ENCODE measurements around the gene CCDC201.

Gene CCDC201

DNA sequence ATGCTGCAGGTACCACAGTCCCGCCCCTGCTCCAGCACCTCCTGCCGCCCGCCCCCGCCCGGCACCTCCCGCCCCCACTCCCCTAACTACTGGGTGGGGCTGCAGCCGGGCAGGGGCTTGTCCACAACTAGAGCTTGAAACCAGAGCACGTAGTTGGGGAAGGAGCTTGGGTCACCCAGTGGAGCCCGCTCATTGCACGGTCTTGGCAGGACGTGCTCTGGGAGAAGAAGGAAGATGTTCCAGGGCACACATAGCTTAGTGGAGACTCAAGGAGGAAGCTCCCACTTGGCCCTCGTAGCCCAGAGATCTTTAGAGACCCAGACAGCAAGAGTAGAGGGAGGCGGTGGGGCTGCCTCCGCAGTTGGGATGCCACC is 16.1 kb upstream of the CCDC201 start:
- TF ChIP-seq TAF1 (IDR thresholded peaks at IDR 0.05; ENCODE audit: borderline replicate concordance, insufficient read depth, low read length), result no peak
- TF ChIP-seq POLR2AphosphoS5 (IDR thresholded peaks at IDR 0.05; ENCODE audit: low read depth, low read length), result no peak
- TF ChIP-seq, protein P1, sequence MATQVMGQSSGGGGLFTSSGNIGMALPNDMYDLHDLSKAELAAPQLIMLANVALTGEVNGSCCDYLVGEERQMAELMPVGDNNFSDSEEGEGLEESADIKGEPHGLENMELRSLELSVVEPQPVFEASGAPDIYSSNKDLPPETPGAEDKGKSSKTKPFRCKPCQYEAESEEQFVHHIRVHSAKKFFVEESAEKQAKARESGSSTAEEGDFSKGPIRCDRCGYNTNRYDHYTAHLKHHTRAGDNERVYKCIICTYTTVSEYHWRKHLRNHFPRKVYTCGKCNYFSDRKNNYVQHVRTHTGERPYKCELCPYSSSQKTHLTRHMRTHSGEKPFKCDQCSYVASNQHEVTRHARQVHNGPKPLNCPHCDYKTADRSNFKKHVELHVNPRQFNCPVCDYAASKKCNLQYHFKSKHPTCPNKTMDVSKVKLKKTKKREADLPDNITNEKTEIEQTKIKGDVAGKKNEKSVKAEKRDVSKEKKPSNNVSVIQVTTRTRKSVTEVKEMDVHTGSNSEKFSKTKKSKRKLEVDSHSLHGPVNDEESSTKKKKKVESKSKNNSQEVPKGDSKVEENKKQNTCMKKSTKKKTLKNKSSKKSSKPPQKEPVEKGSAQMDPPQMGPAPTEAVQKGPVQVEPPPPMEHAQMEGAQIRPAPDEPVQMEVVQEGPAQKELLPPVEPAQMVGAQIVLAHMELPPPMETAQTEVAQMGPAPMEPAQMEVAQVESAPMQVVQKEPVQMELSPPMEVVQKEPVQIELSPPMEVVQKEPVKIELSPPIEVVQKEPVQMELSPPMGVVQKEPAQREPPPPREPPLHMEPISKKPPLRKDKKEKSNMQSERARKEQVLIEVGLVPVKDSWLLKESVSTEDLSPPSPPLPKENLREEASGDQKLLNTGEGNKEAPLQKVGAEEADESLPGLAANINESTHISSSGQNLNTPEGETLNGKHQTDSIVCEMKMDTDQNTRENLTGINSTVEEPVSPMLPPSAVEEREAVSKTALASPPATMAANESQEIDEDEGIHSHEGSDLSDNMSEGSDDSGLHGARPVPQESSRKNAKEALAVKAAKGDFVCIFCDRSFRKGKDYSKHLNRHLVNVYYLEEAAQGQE (IDR thresholded peaks at IDR 0.05; ENCODE audit: insufficient read depth in 1 of 2, low read depth in 2 of 2, low read length in 2 of 2), result no peak
- no peak for TF ChIP-seq FOXP2 (optimal IDR thresholded peaks at IDR 0.05; ENCODE audit: borderline replicate concordance, extremely low read depth, extremely low read length, insufficient read depth)
- no peak for TF ChIP-seq SIN3A (IDR thresholded peaks at IDR 0.05; ENCODE audit: borderline replicate concordance, insufficient read depth, low read length)

DNA sequence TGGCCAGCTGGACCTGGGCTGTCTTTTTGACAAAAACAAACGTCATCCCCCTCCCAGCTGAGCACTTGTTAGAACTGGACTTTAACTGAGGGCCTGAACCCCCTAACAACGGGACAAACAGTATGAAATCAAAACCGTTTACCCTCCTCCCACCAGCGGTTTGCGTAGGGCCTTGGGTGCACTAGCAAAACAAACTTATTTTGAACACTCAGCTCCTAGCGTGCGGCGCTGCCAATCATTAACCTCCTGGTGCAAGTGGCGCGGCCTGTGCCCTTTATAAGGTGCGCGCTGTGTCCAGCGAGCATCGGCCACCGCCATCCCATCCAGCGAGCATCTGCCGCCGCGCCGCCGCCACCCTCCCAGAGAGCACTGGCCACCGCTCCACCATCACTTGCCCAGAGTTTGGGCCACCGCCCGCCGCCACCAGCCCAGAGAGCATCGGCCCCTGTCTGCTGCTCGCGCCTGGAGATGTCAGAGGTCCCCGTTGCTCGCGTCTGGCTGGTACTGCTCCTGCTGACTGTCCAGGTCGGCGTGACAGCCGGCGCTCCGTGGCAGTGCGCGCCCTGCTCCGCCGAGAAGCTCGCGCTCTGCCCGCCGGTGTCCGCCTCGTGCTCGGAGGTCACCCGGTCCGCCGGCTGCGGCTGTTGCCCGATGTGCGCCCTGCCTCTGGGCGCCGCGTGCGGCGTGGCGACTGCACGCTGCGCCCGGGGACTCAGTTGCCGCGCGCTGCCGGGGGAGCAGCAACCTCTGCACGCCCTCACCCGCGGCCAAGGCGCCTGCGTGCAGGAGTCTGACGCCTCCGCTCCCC is 15.5 kb upstream of the CCDC201 start, which contains the start of gene IGFBP1:
Gene IGFBP1 (plus strand): TSS at position 304 of the 808 bp plus-strand sequence. CDS start 165 bp downstream, at position 469.
- no peak for TF ChIP-seq FOXP2 (optimal IDR thresholded peaks at IDR 0.05; ENCODE audit: borderline replicate concordance, extremely low read depth, extremely low read length, insufficient read depth)
- no peak for TF ChIP-seq TAF1 (IDR thresholded peaks at IDR 0.05; ENCODE audit: borderline replicate concordance, insufficient read depth, low read length)
- TF ChIP-seq, protein P1 (IDR thresholded peaks at IDR 0.05; ENCODE audit: insufficient read depth in 1 of 2, low read depth in 2 of 2, low read length in 2 of 2), result no peak
- no peak for TF ChIP-seq POLR2AphosphoS5 (IDR thresholded peaks at IDR 0.05; ENCODE audit: low read depth, low read length)
- no peak for TF ChIP-seq SIN3A (IDR thresholded peaks at IDR 0.05; ENCODE audit: borderline replicate concordance, insufficient read depth, low read length)

DNA sequence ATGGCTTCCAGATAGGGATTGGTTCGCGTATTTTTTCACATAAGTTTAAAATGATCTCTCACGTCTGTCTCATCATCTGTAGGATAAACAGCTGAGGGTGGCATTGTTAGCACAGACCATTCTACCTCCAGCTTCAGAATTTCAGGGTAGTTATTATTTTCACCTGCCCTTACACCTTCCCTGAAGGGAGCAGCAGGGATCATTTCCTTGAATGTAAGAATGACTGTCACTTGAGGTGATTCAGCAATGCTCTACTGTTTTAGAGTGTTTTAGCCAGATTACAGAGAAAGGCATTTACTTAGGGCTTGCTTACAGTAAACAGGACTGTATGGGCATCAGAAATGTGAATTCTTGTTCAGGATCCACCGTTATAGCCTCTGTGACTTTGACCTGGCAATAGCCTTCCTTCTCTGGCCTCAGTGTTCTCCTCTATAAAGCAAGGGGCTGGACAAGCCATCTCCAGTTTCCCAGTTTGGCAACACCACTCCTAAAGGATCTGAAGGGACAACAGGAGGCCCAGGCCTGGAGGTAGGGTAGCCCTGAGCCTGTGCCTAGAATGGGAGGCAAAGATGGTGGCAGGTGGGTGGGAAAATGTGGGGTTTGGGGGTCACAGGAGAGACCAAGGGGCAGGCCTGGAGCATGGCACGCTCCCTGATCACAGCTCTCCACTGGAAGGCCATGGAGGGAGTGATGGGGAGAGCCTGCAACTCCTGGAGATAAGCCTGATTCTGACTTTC is 14.2 kb upstream of the CCDC201 start:
- TF ChIP-seq POLR2AphosphoS5 (IDR thresholded peaks at IDR 0.05; ENCODE audit: low read depth, low read length) (no peak), TAF1 (IDR thresholded peaks at IDR 0.05; ENCODE audit: borderline replicate concordance, insufficient read depth, low read length) (no peak), FOXP2 (optimal IDR thresholded peaks at IDR 0.05; ENCODE audit: borderline replicate concordance, extremely low read depth, extremely low read length, insufficient read depth) (no peak), SIN3A (IDR thresholded peaks at IDR 0.05; ENCODE audit: borderline replicate concordance, insufficient read depth, low read length) (no peak)
- TF ChIP-seq, protein P1 (IDR thresholded peaks at IDR 0.05; ENCODE audit: insufficient read depth in 1 of 2, low read depth in 2 of 2, low read length in 2 of 2), result no peak

DNA sequence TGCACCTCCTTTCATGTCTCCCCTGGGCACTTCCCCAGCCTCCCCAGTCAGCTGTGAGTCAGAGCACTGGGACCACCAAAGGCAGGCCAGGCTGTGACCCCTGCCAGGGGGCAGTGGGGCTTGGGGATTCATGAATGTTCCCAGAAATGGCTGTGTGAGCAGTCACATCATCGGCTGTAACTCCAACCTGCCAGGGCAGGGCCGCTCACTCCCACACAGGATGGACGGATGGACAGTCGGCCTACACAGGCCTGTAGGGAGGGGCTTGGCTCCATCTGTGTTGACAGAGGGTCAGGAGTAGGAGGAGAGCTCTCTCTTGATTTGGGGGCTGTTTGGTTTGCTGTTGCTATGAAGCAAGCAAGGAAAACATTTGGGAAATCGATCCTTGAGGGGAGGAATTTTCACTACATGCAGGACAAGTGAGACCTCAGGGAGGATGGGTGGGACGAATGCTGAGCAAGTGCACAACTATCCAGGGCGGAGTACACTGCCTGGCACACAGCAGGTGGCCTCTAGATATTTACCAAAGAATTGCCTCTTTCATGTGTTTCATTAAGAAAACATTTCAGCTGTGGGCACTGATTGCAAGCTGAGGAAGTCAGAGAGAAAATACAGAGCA is 12.5 kb upstream of the CCDC201 start:
- TF ChIP-seq TAF1 (IDR thresholded peaks at IDR 0.05; ENCODE audit: borderline replicate concordance, insufficient read depth, low read length) (no peak), POLR2AphosphoS5 (IDR thresholded peaks at IDR 0.05; ENCODE audit: low read depth, low read length) (no peak), SIN3A (IDR thresholded peaks at IDR 0.05; ENCODE audit: borderline replicate concordance, insufficient read depth, low read length) (no peak), FOXP2 (optimal IDR thresholded peaks at IDR 0.05; ENCODE audit: borderline replicate concordance, extremely low read depth, extremely low read length, insufficient read depth) (no peak)
- TF ChIP-seq, protein P1 (IDR thresholded peaks at IDR 0.05; ENCODE audit: insufficient read depth in 1 of 2, low read depth in 2 of 2, low read length in 2 of 2), result no peak

Data from PFSK-1 (cell line).